COLO829 (cell line): ENCODE data around the gene SPRR4.
A peak's percentile ranks its signal among the peaks of the same experiment; 100 is the strongest.

Source experiments
- DNase-seq: peaks from one replicate; pipeline ENCODE4 v3.0.0; 2012; ENCODE audit warnings: low spot score

The SPRR4 gene, protein sequence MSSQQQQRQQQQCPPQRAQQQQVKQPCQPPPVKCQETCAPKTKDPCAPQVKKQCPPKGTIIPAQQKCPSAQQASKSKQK

DNA sequence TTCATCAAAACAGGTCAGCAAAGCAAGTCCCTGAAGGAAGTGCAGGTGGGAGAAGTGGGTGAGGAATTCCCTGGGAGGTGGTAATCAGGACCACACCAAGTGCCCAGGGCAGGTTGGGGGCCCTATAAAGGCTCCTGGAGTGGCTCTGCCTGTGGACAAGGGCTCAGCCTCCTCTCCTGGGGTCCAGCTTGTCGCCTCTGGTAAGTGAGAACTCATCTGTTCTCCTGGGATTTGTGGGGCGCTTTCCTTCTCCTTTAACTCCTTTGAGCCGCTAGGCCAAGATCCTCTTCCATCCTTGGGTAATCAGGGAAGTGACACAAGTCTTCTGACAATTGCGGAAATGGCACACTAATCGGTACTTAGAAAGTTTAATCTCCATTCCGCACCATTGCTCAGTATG, at the start of gene SPRR4:
TSS of gene SPRR4 (plus strand) at position 154 of the 400 bp plus-strand sequence. CDS start 1,243 bp downstream, outside the sequence.
- DNase-seq: no peak

DNA sequence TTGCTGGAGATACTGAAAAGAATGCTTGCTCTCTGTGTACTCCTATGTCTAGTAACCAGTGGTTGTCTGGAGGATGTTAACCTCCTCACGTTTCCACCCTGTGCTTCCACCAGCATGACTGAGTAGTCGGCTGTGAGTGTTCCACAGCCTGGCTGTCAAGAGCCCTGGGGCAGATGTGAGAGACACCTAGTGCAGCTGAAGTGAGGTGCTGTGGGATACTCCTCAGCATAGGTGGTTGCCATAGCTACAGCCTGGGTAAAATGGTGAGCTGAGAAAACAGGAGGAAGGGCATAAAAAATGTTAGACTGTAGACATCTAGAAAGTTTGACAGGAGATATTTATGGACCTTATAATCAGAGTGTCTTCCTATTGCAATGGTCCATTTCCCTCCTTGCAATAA, 46.3 kb upstream of the SPRR4 start:
- no peak for DNase-seq

DNA sequence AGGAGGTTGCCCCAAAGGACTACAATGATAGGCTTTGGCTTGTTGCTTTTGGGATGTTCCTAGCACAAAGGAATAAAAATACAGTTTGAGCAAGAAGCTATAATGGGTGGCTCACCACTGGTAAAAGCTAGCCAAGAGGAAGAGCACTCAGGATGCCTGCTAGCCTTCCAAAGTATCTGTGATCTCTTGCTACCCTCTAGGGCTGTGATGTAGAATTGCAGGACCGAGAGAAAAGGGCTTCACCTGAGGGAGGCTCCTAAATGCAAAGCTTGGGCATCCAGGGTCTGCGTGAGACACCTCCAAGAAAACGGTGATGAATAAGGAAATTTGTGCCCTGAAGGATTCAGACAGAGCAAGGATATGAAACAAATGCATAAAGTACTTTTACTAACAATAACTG, 44.4 kb upstream of the SPRR4 start:
- peak; percentile 32 for DNase-seq

DNA sequence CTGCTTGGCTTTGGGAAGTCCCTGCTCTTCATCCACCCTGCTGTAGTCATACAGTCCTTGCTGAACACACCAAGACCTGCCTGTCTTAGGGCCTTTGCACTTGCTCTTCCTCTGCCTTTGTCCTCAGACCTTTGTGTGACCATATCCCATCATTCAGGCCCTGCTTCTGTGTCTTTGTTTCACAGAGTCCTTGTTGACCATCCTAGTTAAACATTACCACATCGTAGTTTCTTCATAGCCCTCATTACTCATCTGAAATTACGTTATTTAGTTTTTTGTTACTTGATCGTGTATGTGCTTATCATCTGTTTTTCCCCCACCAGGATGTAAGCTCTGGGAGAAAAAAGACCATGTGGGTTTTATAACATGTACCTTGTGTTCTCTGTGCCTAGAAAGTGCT, 41.8 kb upstream of the SPRR4 start:
- DNase-seq: no peak

DNA sequence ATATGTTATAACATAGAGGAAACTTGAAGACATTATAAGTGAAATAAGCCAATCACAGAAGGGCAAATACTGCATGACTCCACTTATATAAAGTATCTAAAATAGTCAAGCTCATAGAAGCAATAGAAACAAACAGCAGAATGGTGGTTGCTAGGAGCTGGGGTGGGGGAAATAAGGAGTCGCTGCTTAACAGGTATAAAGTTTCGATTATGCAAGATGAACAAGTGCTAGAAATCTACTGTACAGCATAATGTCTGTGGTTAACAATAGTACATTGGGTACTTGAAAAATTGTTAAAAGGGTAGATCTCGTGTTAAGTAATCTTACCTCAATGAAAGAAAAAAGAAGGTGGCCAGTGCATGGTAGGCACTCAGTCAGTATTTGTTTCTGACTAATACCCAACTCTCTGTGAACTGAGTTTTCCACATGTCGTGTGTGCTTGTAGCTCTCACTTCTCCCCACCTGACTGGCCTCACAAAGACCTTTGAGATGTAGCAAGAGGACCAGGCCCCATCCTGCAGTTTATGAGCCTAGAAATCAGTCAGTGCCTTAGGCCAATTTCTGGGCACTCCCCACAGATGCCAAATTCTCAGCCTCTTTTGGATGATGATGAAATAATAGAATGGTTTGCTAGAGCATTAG, 38.2 kb upstream of the SPRR4 start:
- no peak for DNase-seq

DNA sequence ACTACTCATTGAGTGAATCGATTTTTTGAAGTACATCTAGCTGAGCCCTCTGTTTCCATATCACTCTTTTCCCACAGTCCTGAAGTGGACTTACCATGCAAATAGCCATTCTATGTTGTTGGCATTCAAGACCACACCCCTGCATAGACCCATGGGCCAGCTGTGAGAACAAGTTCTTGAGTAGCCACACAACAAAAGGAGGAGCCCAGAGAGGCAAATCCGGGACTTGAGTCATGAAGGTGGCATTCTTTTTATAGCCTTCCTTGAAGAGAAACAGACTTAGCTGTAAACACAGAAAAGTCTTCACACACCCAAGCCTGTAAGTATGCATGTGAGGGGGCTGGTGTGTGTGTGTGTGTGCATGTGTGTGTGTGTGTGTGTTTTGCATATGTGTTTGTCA, 37.3 kb upstream of the SPRR4 start:
- no peak for DNase-seq

DNA sequence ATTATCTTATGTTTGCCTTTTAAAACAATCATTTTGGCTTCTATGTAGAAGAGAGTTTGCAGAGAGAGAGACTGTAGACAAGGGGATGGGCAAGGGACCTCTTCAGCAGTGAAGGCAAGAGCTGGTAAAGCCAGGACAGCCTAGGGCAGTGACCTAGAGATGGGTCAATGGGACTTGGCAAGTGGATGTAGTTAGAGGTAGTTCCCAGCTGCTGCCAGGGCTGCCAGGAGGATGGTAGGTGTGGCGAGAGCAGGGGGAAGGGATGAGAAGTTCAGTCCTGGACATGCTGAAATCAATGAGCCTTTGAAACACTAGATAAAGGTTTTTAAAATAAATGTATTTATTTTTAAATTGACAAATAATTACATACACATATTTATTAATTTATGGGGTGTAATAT, 29.8 kb upstream of the SPRR4 start:
- DNase-seq: no peak

DNA sequence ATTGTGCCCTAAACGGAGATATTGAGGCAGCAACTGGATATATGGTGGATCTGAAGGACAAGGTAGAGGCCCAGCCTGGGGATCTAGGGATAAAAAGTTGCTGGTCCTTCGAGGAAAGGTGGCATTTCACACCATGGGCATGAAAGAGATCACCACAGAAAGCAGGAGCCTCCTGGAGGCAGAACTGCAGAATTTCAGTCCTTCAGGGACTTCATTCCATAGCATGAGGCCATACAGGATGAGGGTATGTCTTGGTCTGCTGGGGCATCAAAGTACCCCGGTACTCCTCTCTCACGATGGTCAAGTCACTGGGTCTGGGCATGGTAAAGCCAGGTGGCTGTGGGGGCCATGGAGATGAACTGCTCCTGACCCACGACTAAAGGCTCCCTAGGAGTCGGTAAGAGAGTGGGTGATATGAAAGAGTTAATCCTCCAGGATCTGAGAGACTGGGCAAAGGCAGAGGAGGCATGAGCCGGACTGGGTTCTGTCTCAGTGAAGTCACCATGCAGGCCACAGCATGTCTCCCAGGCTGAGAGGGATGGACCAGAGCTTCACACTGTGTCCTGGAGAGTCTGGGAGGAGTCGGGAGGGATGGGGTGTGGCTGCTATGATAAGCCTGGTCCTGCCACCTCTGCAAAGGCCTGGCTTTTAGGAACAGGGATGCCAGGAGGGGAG, 29.3 kb upstream of the SPRR4 start:
- DNase-seq: no peak

DNA sequence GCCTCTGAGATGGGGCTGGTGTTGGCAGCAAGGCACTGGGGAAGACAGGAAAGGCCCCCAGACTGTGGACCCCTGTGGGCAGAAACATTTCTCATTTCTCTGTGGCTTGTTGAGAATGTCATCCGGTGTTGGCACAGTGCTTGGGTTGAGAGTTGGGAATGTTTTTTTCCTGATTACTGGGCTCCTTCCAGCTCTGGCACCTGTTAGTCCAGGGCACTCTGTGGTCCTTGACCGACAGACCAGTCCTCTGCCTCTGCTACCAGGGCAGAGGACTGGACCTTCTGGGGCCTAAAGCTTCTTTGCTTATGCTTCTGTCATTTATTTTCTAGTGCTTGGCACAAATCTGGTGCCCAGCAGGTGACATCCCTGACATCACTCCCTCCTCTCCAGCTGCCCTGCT, 28.3 kb upstream of the SPRR4 start:
- no peak for DNase-seq

DNA sequence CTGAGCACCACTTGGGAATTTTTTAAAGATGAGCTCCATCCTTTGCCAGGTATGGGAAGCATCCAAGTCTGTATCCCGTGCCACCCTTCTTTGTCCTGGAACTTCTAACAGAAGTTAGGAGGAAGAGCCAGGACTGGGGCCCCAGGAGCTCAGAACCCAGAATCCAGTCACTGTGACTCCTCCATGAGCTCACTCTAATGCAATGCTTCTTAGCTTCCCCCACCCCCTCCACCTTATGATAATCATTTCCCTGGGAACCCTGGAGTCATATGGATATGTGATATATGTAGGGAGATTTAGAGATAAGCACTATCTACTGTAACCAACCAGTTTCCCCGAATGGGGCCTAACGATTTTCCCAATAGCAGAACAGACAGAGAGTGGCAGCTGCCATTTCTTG, 24.2 kb upstream of the SPRR4 start:
- no peak for DNase-seq

DNA sequence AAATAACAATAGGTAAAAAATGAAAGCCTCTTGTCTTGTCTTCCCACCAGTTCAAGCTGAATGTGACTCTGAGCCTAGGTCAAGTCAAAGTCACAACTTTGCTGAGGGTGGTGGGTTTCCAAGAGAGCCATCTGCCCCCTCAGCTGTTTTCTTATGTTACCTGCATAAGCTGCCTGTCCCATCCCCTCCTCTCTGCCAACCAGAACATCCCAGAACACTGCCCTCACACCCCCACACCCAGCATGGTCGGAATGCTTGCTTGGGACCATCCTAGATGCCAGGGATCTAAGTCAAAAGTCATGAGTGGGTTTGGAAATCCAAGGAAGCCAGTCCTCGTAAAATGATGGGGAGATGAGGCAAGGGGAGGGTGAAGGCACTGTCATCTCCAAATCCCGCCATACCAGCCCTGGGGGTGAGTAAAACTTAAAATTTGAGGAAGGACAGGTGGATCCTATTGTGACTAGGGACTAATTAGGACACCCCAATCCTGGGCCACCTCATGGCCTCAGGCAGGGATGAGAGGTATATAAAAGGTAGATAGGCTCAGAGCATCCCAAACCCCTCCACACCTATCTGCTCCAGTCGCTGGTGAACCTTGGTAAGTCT, 23.7 kb upstream of the SPRR4 start, which contains the start of gene SPRR5:
TSS of gene SPRR5 (plus strand) at position 556 of the 606 bp plus-strand sequence. CDS start 1,349 bp downstream, outside the sequence.
- no peak for DNase-seq

DNA sequence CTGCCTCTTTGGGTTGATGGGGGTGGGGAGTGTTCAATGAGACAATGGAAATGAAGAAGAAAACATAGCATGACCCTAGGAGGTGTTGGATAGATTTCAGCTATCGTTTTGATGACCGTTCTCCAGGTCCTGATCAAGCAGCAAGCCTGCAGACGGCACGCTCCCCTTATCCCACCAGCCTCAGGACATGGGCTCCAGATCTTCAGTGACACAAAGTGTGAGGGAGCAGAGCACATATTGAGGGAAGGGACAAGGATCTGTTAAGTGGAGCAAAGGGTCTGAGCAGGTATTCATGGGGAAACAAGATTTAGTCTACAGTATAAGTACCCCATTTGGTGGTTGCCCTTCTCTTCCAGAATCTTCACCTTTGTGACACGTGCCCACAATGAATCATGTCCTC, 18.7 kb upstream of the SPRR4 start:
- no peak for DNase-seq

DNA sequence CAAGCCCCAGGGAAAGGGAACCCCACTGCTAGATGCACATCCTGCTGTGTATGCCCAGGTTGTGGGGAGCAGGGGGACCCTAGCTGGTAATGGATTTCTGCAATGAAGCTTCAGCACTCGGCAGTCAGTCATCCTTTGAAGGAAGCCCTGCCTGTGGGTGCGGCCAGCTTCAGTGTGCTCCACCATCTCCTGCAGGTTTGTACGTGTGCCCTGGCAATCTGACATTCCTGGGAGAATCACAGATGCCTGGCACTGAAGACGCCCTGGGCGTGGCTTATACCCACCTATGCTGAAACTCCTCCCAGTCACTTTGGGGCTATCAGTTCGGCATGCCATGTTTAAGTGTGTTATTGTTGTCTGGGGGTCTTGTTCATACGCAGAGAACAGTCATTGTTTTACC, 16.7 kb upstream of the SPRR4 start:
- no peak for DNase-seq

DNA sequence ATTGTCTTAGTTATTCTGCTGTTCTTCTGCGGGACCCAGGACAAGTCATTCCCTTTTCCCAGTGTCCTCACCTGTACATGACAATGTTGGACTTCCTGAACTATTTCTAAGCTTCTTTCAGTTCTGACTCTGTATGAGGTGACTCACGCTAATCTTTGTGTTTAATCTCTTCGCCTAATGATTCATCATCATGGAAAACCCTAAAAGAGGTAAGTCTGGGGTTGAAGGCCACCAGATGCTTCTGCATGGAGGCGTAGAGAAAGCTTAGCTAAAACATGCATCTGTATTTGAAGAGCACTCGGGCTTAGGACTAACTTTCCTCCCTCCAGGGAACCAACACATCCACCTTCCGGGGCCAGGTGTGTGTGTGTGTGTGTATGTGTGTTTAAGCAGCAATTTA, 16.0 kb upstream of the SPRR4 start:
- DNase-seq: no peak

DNA sequence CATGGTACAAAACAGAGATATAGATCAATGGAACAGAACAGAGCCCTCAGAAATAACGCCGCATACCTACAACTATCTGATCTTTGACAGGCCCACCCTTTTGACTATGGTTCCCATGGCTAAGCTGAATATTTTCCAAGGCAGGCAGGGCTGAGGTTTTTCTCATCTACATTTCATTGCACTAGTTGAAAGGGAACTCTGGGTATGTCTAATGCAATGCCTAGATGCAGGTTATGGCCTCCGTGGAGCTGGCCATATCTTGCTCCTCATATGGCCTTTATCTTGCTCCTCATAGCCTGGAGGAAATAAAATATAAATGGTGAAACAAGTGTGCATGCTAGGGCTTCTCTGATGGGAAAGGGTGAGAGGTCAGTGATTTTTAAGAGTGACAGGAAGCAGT, 12.9 kb upstream of the SPRR4 start:
- no peak for DNase-seq

DNA sequence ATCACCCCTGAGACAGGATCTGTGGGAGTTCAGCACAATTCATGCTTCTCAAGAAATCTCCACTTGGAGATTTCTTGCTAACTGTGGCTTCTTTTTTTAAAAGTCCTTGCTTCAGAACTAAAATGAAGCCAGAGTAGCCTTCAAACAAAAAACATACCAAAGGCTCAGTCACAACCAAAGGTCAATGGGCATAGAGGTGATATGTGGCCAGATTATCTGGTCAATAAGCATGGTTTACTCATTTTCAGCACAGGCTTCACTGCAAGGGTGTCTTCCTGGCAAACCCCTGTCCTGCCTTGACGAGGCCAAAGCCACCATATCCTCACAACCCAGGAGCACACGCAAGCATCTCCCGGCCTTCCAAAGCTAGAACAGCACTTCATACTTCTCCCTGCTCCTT, 11.2 kb upstream of the SPRR4 start:
- DNase-seq: no peak

DNA sequence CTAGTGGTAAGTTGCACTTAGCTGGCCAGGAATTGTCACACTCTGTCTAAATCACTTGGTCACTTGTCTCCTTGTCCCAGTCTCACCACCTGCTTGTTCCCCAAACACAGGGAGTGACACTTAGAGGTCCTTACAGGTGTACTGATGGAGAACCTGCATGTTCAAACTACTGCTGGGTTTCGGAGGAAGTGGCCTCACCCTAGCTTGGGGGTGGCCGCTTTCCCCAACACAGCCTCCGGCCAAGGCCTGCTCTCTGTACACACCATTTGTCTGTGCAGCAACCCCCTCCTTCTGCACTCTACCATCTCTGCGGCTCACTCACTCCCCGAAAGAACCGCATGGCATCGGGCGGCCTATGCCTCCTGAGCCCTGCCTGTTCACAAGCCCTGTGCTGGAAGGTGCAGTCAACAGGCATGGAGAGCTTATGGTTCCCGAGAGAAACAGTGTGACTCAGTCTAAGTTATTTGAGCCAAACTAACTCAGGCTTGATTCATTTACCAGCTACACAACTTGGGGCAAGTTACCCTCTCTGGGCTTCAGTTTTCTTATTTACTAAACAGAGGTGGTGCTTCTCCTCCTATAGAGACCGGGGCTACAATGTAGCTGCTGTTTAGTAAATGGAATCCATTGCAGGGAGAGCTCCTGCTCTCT, 10.5 kb upstream of the SPRR4 start:
- DNase-seq: no peak

DNA sequence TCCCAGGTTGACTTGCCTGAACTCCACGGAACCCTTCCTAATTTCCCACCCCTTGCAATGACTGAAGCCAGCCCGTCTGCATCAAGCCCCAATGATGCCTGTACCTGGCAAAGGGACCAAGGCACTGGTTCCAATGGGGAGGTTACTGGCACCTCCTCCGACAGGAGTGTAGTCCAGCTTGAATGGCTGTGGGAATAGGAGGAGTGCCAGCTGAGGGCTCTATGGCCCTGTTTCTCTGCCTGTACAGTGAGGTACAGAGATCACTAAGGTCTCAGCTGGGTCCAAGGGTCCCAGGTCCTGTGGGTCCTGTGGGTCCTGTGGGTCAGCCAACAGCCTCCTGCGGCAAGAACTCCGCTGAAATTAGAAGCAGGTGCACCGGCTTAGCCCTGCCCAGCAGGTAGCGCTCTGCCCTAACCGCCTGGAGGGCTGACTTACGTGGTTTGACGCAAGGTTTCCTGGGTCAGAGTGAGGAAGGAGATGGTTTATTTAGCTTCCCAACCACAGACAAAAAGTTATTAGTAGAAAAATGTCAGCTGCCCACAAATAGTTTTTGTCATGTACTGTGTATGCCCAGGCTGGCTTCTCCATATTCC, 9.9 kb upstream of the SPRR4 start:
- DNase-seq: no peak

DNA sequence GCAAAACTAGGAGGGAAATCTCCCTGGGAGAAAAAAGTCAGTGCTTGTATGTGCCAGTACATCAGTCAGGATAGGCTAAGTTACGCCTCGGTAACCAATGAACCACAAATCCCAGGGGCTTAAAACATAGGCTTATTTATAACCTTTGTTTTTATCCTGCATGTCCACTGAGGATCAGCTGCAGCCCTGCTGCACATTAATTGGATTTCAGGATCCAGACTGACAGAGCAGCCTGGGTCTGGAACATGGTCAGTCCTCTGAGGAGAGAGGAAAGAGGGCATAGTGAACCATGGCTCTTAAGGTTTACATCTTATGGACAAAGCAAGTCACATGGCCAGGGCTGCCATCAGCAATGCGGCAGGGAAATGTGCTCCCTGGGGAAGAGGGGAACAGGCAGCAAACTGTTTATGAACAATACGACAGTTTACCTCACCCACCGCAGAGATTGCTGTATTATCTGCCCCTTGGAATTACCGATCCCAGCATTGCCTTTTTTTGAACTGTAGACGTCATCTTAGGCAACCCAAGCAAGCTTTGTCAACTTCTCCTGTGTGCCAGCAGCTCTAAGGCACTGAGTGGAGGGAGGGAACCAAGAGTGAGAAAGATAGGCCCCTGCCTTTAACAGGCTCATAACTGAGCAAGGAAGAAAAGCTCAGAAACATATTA, 9.1 kb upstream of the SPRR4 start:
- no peak for DNase-seq

DNA sequence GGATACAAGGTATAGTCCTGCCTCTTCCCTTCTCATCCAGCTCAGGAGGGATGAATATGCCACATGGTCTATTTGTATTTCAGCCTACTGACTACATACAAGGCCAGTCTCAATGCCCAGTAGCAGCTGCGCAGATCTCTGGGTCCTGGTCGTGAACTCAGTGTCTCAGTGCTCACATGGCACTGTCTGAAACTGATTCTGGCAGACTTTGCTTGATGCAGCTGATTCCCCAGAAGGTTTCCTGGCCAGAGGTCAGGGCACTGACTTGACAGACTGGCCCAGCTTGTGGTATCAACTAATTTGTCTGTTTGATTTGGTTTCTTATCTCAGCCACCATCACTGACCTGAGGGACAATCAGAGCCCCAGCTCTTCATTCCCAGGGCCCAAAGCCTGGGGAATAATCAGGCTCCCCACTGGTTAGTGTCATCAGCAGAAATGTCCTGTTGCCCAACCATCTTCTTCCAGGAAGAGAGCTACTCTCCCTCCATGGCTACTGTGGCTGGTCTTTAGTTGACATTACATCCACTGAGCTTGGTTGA, 7.5 kb upstream of the SPRR4 start:
- DNase-seq: no peak

DNA sequence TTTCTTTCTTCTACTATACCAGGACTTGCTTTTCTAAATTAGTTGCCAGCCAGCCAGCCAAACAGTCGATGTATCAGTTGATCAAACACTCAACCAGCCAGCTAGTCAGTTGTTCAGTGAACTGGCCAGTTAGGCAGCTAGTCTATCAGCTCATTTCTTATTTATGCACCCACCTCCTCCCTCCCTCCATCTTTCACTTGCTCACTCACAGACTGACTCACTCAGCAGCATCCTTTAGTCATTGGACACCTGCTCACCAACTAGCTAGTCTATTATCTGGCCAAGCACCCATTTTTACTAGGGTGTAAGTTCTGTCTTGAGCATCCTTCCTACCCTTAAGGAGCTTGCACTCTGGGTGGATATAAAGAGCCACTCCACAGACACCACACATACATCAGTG, 5.9 kb upstream of the SPRR4 start:
- DNase-seq: no peak

DNA sequence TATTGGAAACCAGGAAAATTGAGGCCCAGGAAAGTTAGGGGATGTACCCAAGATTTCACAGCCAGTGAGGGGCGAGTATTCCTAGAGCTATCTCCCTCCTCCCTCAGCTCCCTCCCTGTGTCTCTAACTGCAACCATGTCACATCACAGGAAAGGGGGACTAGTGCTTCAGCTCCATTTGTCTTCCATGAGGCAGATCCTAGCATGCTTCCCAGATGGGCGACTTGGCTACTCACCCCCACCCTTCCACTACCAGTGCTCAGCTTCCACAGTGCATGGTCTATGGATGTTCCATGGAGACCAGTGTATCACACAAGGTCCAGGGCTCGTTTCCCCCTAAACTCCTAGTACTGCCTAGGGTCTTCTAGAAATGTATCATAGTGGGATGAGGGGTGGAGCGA, 4.6 kb upstream of the SPRR4 start:
- DNase-seq: no peak
